Stimulated activated CD8-positive, alpha-beta memory T cell treated with anti-CD3 and anti-CD28 coated beads, Interleukin-7, amount 100 ng/mL, for 24 hours (primary cell): ENCODE data around the gene LAMC1.

Experiments used
- DNase-seq: peaks from one replicate; pipeline ENCODE4 v3.0.0-alpha.2; 2020; ENCODE audit warnings: low read depth

Gene LAMC1

DNA sequence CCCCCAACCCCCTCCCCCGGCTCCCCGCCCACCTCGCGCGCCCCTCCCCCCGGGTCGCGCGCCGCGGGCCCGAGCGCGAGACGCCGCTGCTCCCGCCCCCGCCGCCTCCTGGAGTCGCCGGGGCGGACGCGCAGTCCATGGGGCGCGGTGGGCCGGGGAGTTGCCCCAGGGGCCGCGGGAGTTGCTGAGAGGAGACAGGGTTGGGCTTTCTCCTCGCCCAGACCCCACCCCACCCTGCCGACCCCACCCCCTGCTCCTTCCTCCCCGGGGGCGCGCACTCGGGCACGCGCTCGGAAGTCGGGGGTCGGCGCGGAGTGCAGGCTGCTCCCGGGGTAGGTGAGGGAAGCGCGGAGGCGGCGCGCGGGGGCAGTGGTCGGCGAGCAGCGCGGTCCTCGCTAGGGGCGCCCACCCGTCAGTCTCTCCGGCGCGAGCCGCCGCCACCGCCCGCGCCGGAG, at the start of gene LAMC1:
Gene LAMC1, plus strand, starts transcription at position 275 of the 455 bp plus-strand sequence. CDS start 297 bp downstream, outside the sequence.
- no peak for DNase-seq

- DNase-seq = no peak
These were observed 48.6 kb upstream of the LAMC1 start for GRCh38 chr1:182974506-182975191.

GRCh38 chr1:182977480-182977879, 45.7 kb upstream of the LAMC1 start:
- DNase-seq = no peak

DNA sequence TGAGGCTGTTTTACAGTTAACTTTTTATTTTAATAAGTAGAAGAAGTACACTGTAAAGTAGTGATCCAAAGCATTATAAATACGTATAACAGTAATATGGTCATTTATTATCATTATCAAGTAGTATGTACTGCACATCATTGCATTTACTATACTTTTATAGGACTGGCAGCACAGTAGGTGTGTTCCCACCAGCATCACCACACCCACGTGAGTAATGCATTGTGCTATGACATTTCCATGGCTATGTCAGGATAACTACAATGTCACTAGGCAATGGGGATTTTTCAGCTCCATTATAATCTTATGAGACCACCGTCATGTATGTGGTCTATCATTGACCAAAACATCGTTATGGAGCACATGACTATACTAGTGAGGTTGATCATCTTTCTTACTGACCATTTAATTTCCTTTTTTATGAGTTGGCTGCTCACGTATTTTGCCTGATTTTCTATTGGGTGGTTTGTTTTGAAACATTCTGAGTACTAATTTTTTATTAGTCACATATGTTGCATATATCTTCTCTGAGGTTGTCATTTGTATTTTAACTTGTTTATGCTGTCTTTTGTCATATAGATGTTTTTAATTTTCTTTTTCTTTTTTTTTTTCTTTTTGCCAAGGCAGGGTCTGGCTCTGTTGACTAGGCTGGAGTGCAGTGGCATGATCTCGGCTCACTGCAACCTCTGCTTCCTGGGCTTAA, 44.9 kb upstream of the LAMC1 start:
- DNase-seq = no peak

DNA sequence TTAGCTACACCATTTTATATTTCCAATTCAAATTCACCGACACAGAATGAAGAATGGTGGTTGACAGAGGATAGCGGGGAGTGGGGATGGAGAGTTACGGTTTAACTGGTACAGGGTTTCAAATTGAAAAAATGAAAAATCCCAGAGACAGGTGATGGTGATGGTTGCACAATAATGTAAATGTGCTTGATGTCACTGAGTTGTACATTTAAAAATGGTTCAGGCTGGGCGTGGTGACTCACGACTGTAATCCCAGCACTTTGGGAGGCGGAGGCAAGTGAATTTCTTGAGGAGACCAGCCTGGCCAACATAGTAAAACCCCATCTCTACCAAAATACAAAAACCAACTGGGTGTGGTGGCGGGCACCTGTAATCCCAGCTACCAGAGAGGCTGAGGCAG, 39.1 kb upstream of the LAMC1 start:
- DNase-seq = no peak

DNA sequence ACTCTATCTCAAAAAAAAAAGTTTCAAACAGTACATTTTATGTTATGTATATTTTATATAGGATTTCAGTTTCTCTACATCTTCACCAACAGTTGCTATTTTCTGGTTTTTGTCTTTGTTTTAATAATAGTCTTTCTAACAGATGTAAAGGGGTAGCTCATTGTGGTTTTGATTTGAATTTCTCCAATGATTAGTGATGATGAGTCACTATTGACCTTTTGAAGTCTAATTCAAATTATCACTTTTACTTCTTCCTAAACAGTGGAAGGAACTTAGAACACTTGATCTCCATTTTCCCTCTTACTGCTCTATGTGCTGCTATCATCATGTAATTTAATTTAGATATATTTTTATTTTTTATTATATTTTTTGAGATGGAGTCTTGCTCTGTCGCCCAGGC, 38.6 kb upstream of the LAMC1 start:
- no peak for DNase-seq

GRCh38 chr1:182985876-182986275, 37.3 kb upstream of the LAMC1 start:
- no peak for DNase-seq

GRCh38 chr1:182990413-182991144, 32.6 kb upstream of the LAMC1 start:
- no peak for DNase-seq

GRCh38 chr1:182993746-182994145, 29.5 kb upstream of the LAMC1 start:
- DNase-seq = no peak

DNA sequence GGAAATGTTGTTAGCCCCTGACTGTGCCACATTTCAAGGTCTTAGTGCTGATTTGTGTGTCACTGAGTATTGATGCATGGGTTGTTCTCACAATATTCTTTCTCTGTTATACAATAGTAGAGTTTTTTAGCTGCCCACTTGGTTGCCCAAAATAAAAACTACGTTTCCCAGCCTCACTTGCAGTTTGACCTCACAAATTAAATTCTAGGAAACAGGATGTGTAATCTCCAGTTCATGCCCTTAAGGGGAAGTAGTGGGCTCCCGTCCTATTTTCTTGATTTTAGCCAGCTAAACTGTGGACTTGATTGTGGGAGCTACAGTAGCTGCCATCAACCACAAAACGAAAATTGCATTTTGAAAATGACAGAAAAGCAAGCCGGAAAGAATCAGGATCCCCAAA, 27.3 kb upstream of the LAMC1 start:
- DNase-seq = no peak

GRCh38 chr1:182996816-182997215, 26.4 kb upstream of the LAMC1 start:
- DNase-seq = no peak

DNA sequence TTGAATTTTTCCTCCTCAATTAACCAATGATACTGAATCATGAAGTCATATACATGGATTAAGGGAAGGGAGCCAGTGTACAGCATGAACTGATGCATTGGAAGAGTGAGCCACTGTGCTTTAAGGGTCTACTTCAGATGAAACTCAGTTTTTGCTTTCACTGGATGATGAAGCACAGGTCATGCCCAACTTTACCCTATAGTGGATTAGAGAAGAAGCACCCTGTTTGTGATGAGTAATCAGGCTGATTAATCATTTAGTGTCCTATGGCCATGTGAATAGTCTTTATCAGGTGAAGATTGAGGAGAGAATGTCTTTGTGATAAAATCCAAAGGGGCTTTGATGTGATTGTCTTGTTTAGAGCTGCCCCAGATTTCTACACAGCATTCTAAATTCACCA, 24.7 kb upstream of the LAMC1 start:
- no peak for DNase-seq

DNA sequence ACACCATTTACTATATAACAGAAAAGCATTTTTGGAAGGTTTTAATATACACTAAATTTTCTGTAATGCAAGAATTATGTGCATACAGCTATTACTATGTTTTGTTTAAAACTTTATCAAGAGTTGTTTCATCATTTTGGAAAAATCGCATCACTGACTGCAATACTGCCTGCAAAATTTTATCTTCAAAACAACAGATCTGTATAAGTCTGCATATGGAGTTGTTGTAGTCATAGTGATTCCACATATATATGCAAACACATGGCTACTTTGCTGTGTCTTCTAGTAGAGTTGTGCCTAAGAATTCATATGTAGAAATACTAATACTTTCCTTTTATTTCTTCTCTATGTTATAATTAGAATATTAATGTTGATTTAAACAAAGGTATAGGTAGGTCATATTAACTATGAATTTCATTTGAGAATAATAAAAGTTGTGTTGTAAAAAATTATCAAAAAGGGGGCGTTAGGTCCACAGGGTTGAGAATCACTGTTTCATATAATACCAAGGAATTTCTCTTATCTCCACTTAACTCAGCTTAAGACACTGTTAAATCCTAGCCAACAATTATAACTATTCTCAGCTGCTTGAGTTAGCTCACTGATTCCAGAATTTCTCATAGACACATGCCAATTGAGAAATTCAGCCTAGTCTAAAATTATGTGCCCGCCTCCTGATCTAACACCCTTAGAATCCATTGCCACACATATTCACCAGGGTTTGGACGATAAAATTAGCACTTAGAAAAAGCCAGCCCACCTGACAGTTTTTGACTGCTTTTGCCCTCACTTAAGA, 22.9 kb upstream of the LAMC1 start:
- no peak for DNase-seq

DNA sequence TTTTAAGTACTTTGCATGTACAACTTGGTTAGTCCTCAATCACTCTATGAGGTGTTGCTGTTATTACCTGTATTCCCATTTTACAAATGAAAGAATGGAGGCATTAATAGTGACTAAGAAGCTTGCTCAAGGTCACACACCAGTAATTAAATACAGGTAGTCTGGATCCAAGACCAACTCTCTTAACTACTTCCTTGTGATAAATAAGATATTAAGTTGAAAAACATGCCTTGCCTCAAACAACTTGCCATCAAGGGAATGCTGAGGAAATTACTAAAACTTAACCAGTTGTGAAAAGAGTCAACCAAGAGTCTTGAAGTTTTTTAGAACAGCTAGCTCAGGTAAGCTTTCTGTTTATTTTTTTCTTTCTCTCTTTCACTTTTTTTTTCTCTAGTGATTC, 21.0 kb upstream of the LAMC1 start:
- DNase-seq = no peak

DNA sequence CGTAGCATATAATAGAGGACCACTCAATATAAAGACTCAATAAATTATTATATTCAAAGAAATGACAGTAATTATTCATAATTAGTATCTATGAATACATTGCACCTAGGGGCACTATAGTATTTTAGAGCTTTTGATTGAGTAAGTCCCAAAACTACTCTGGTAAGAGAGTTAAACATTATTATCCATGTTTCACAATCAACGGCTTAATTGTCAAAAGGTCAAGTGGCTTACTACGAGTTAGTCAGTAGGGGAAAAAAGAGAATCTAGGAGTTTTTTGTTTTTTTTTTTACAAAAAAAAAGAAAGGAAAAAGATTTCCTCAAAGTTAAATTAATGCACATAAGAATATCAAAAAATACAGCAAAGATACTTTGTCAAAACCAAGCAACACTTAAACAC, 20.4 kb upstream of the LAMC1 start:
- no peak for DNase-seq

GRCh38 chr1:183003203-183003602, 20.0 kb upstream of the LAMC1 start:
- DNase-seq = no peak

GRCh38 chr1:183004141-183004540, 19.1 kb upstream of the LAMC1 start:
- DNase-seq = no peak

GRCh38 chr1:183011859-183012258, 11.4 kb upstream of the LAMC1 start:
- no peak for DNase-seq

- no peak for DNase-seq
These were observed 10.8 kb upstream of the LAMC1 start for GRCh38 chr1:183012301-183012994.

DNA sequence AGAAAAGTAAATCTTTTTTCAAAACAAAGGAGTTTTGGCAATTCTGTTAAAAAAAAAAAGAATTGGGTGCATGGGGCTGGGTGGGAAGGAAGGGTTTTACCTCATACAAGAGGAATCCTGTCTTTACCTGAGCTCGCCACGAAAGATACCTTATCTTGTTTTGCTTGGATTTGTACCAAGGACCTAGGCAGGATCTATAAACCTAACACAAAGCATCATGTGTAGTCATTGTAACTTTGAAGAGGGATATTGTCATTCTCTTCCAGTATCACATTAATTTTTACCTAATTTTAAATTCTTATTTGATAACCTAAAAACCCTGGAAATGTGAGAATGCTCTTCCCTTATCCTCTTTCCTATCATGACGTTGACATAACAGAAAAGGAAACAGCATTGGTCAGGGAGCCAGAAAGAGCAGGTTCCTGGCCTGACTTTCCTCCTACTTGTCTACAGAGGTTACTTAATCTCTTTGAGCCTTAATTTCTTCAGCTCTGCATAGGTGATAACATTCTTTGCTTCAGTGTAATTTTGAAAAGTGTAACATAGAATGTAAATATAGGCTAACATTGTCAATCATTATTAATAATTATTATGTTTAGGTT, 4.0 kb upstream of the LAMC1 start:
- no peak for DNase-seq

DNA sequence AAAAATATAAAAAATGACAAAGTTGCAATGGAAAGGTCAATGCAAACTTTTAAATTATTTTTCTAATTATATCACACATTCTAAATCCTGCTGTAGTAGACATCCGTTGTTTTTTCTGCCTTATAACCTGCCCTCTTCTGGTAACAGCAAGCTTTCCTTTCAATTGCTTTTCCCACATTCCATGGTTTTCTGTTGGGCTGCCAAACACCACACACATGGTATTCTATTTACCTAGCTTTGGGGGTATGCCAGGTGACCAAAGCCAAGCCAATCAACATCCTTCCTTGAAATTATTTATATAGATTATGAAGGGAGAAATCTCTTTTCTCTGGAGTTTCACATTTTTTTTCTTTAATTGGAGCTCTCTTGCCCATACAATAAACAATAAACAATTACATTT, 3.4 kb upstream of the LAMC1 start:
- no peak for DNase-seq
